OCI-LY7 (cell line): ENCODE data around the gene PROSER2.

Experiments
- CTCF ChIP-seq: fragments of 200-600 bp; sonication (generic); conservative IDR thresholded peaks from 2 replicates; pipeline ENCODE4 v1.5.1; 2014; ENCODE audit warnings: mild to moderate bottlenecking, antibody characterized with exemption, low read length, moderate library complexity, mixed read lengths
- EZH2phosphoT487 ChIP-seq: fragments of 200-600 bp; sonication (generic); IDR thresholded peaks from 2 replicates; pipeline ENCODE4 v1.6.1; 2018; ENCODE audit warnings: low read depth, borderline replicate concordance, mild to moderate bottlenecking, mixed run types, antibody characterized with exemption, low read length, moderate library complexity, mixed read lengths

GRCh38 chr10:11899067-11899876 is 76.1 kb downstream of the PROSER2 start:
- no peak for TF ChIP-seq CTCF
- no peak for TF ChIP-seq EZH2phosphoT487
